Chondrocyte (in vitro differentiated cells): ENCODE results near the gene RTRAF. TPM values are rescaled to one million over a fixed set of nuclear protein-coding genes. Genes with fewer than 3 reads are reported as not detected.

Source experiments
- DNase-seq: peaks from one replicate; pipeline ENCODE4 v3.0.0; 2021; ENCODE audit warnings: mixed read lengths, low spot score
- H3K27ac Mint-ChIP-seq: one replicate; pipeline ENCODE4 v1.8.0; 2021; ENCODE audit warnings: mild to moderate bottlenecking, moderate library complexity, mixed read lengths; ENCODE audit not compliant: unreplicated experiment
- H3K27me3 Mint-ChIP-seq: 2 replicates; pipeline ENCODE4 v1.8.0; 2021; ENCODE audit warnings: low read depth, mixed read lengths
- H3K36me3 Mint-ChIP-seq: 2 replicates; pipeline ENCODE4 v1.8.0; 2021; ENCODE audit warnings: low read depth, mixed read lengths
- H3K4me1 Mint-ChIP-seq: 2 replicates; pipeline ENCODE4 v1.8.0; 2021; ENCODE audit warnings: low read depth, mild to moderate bottlenecking, mixed read lengths
- H3K4me3 Mint-ChIP-seq: one replicate; pipeline ENCODE4 v1.8.0; 2021; ENCODE audit warnings: mild to moderate bottlenecking, moderate library complexity, mixed read lengths; ENCODE audit not compliant: unreplicated experiment
- H3K9me3 Mint-ChIP-seq: 2 replicates; pipeline ENCODE4 v1.8.0; 2021; ENCODE audit warnings: low read depth, mixed read lengths
- CTCF ChIP-seq: fragments of 200-600 bp; sonication (generic); IDR thresholded peaks from 2 replicates; pipeline ENCODE4 v1.5.0; 2021; ENCODE audit warnings: antibody characterized with exemption, mild to moderate bottlenecking, moderate library complexity
- total RNA-seq: library from RNA; stranded (reverse); gene quantifications from 3 replicates; pipeline ENCODE4 v1.2.1, GENCODE V29; 2021

RTRAF gene
- total RNA-seq, 1 donor from 2014 or later = 169 TPM

DNA sequence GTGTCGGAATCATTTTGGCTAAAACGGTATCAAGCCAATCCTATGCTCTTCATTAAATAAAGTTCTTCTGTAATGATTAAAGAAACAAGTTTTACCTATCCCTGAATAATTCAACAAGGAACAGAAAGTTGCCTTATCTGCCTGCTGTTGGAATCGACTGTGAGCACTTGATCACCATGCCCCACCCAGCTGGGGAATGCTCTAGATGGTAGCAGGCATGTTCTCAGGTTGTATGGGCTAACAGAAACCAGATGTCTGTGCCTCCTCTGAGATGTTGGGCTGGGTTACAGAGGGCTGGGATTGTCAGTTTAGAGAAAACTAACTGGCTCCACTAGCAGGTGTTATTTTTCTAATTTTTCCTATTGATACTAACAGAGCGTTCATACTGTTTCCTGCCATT lies 28.9 kb downstream of the RTRAF start:
- peaks cover 27% of the 10 kb centered on the region for H3K36me3 Mint-ChIP-seq
- no peak overlapping the region for H3K27ac Mint-ChIP-seq
- TF ChIP-seq CTCF = no peak
- H3K4me3 Mint-ChIP-seq = no peak overlapping the region
- H3K9me3 Mint-ChIP-seq = no peaks in the 10 kb centered on the region
- DNase-seq = no peak
- peaks cover 33% of the 10 kb centered on the region for H3K4me1 Mint-ChIP-seq
- H3K27me3 Mint-ChIP-seq = no peaks in the 10 kb centered on the region

DNA sequence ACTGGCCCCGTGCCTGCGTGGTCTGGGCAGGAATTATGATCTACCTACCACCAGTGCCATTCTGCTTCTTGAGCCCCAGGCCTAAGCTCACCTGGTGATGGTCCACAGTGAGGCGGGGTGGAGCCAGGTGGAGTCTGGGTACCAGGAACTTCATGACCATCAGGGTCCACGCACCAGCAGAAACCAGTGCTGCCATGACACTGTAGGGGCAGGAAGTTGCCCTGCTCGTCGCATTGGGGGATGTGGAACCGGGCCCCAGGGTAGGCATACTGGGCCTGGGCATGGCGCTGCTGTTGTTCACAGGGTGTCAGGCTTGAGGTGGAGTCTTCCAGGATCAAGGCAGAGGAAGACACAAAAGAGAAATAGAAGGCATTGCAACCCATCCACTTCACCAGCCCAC lies 29.6 kb downstream of the RTRAF start:
- Mint-ChIP-seq H3K36me3 (peaks cover 27% of the 10 kb centered on the region), H3K9me3 (no peaks in the 10 kb centered on the region), H3K4me1 (peaks cover 38% of the 10 kb centered on the region), H3K27ac (no peak overlapping the region), H3K4me3 (no peak overlapping the region), H3K27me3 (no peaks in the 10 kb centered on the region)
- DNase-seq = no peak
- no peak for TF ChIP-seq CTCF

- Mint-ChIP-seq H3K27me3 (no peaks in the 10 kb centered on the region), H3K4me1 (peaks cover 51% of the 10 kb centered on the region)
Observed at GRCh38 chr14:52020161-52020714, 30.9 kb downstream of the RTRAF start.

DNA sequence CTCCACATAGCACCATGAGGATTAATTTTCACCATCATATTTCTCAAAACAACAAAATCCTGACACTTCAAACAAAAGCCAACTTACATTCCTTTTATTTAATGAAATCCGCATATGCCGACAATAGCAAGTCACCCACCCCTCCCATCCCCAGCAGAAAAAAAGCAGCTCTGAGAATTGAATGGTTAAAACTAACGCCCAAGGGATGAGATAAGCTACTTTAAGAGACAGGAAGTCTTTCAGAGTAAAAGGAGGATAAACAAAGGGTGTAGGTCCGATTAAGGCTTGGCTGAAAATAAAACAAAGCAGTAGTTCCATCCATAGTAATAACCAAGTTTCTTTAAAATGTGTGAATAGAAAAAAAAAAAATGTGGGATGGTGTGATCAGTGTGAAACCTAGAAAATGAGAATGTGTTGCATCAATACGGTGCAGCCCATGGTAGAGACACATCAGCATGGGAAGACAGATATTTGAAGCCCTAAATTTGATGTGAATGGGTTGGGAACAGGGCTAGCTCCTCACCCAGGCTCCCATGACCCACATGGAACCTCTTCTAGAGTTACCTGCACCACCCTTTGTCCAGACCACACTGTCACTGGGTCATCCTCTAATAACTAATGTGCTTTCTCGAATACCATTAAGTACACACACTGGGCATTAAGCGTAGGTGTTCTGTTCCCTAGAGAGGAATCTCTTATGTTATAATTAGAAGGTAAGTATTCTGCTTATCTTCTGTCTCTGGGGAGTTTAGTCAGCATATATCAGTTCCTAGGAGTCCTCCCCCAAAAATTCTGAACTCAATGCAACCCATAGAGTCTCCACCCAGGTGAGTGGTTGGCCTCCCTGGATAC lies 31.7 kb downstream of the RTRAF start:
- no peak overlapping the region for H3K4me3 Mint-ChIP-seq
- peaks cover 28% of the 10 kb centered on the region for H3K36me3 Mint-ChIP-seq
- peaks cover 2% of the 10 kb centered on the region for H3K9me3 Mint-ChIP-seq
- no peak for TF ChIP-seq CTCF
- H3K27ac Mint-ChIP-seq = no peak overlapping the region
- H3K27me3 Mint-ChIP-seq = no peaks in the 10 kb centered on the region
- peaks cover 60% of the 10 kb centered on the region for H3K4me1 Mint-ChIP-seq
- DNase-seq = no peak

More at GRCh38 chr14:52020161-52020714, 30.9 kb downstream of the RTRAF start:
- no peak for TF ChIP-seq CTCF
- H3K4me3 Mint-ChIP-seq = no peak overlapping the region
- H3K27ac Mint-ChIP-seq = no peak overlapping the region
- DNase-seq = no peak
- H3K36me3 Mint-ChIP-seq = peaks cover 28% of the 10 kb centered on the region
- peaks cover 2% of the 10 kb centered on the region for H3K9me3 Mint-ChIP-seq

DNA sequence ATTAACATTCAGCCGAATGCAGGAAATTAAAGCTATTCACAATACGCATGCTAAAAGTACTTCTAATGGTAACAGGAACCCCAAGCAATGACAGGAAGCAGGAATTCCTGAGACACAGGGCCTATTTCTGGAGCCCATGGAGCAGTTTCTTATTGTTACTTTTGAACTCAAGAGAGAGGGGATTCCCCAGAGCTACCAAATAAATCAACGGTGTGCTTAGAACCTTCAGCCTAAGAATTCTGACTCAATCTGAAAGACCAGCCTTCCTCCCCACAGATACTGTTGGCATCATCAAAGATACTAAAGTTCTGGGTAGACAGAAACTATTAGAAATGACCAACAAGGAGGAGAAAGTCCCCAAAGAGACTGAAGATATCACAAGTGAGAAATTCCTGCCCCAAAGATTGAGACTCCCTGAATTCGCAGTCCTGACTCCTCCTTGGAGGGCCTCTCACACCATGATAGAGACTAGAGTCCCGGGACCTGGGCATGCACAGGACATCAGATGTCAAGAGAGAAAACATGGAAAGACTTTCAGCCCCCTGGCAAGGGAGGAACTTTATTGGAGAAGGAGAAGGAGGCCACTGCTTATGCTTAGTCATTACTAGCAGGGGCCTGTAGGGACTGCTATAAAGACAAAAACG lies 32.7 kb downstream of the RTRAF start:
- no peak for DNase-seq
- no peaks in the 10 kb centered on the region for H3K27me3 Mint-ChIP-seq
- peak overlapping the region; percentile 32 for H3K27ac Mint-ChIP-seq
- no peak for TF ChIP-seq CTCF
- H3K36me3 Mint-ChIP-seq = peaks cover 23% of the 10 kb centered on the region
- peaks cover 70% of the 10 kb centered on the region for H3K4me1 Mint-ChIP-seq
- no peak overlapping the region for H3K4me3 Mint-ChIP-seq
- peaks cover 2% of the 10 kb centered on the region for H3K9me3 Mint-ChIP-seq
